D721Med (cell line): ENCODE measurements around the gene MUSK.

Experiments used
- DNase-seq: peaks from one replicate; pipeline ENCODE4 v3.0.0; 2011; ENCODE audit warnings: low spot score; ENCODE audit not compliant: insufficient read length
- FAIRE-seq: peaks from 2 replicates; lab custom pipeline; 2011; peaks lifted over from hg19 to GRCh38; lab: Jason Lieb, UNC
- TF ChIP-seq, protein P1 (sequence below): IDR thresholded peaks from 2 replicates; pipeline ENCODE4 v1.5.1; 2012; ENCODE audit warnings: mild to moderate bottlenecking, control low read depth; ENCODE audit not compliant: insufficient read depth; ENCODE audit errors: missing control alignments

MUSK gene

GRCh38 chr9:110847671-110848070 is 179.1 kb downstream of the MUSK start:
- no peak for DNase-seq
- no peak for FAIRE-seq
- TF ChIP-seq, protein P1, sequence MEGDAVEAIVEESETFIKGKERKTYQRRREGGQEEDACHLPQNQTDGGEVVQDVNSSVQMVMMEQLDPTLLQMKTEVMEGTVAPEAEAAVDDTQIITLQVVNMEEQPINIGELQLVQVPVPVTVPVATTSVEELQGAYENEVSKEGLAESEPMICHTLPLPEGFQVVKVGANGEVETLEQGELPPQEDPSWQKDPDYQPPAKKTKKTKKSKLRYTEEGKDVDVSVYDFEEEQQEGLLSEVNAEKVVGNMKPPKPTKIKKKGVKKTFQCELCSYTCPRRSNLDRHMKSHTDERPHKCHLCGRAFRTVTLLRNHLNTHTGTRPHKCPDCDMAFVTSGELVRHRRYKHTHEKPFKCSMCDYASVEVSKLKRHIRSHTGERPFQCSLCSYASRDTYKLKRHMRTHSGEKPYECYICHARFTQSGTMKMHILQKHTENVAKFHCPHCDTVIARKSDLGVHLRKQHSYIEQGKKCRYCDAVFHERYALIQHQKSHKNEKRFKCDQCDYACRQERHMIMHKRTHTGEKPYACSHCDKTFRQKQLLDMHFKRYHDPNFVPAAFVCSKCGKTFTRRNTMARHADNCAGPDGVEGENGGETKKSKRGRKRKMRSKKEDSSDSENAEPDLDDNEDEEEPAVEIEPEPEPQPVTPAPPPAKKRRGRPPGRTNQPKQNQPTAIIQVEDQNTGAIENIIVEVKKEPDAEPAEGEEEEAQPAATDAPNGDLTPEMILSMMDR = no peak

- TF ChIP-seq, protein P1 = no peak
- DNase-seq (no peak), FAIRE-seq (no peak)
These were observed 182.0 kb downstream of the MUSK start for GRCh38 chr9:110850401-110851135.
